ENCODE data around the gene CREB5.
"Not testable (repeated sequence)": the region's sequence is repeated elsewhere in the genome, so short reads cannot be mapped to it uniquely, and the experiment has no call there.

Gene CREB5

GRCh38 chr7:28536259-28536658 lies 123.9 kb downstream of the CREB5 start:
- H3K27ac ChIP-seq, result no peak overlapping the region
- DNase-seq (ENCODE audit: low read depth, low spot score), result no peak

- no peak for DNase-seq (ENCODE audit: low read depth, low spot score)
- H3K27ac ChIP-seq, result no peak overlapping the region
Observed at GRCh38 chr7:28539289-28539981, 127.1 kb downstream of the CREB5 start.

GRCh38 chr7:28542410-28542809 lies 130.1 kb downstream of the CREB5 start:
- no peak overlapping the region for H3K27ac ChIP-seq
- DNase-seq (ENCODE audit: low read depth, low spot score), result no peak

- H3K27ac ChIP-seq, result no peak overlapping the region
- no peak for DNase-seq (ENCODE audit: low read depth, low spot score)
Observed at GRCh38 chr7:28544453-28545117, 132.3 kb downstream of the CREB5 start.

- no peak overlapping the region for H3K27ac ChIP-seq
- no peak for DNase-seq (ENCODE audit: low read depth, low spot score)
Observed at GRCh38 chr7:28546067-28546466, 133.7 kb downstream of the CREB5 start.

- DNase-seq (ENCODE audit: low read depth, low spot score), result no peak
- no peak overlapping the region for H3K27ac ChIP-seq
Observed at GRCh38 chr7:28547115-28547514, 134.8 kb downstream of the CREB5 start.

GRCh38 chr7:28548416-28548815 lies 136.1 kb downstream of the CREB5 start:
- no peak overlapping the region for H3K27ac ChIP-seq
- DNase-seq (ENCODE audit: low read depth, low spot score), result no peak

- H3K27ac ChIP-seq, result no peak overlapping the region
- no peak for DNase-seq (ENCODE audit: low read depth, low spot score)
Observed at GRCh38 chr7:28549998-28550397, 137.7 kb downstream of the CREB5 start.

GRCh38 chr7:28550580-28551186 lies 138.4 kb downstream of the CREB5 start:
- DNase-seq (ENCODE audit: low read depth, low spot score), result no peak
- no peak overlapping the region for H3K27ac ChIP-seq

GRCh38 chr7:28551331-28551730 lies 139.0 kb downstream of the CREB5 start:
- DNase-seq (ENCODE audit: low read depth, low spot score), result no peak
- no peak overlapping the region for H3K27ac ChIP-seq

GRCh38 chr7:28551766-28552165 lies 139.4 kb downstream of the CREB5 start:
- not testable (repeated sequence) for H3K27ac ChIP-seq; DNase-seq (ENCODE audit: low read depth, low spot score)

- DNase-seq (ENCODE audit: low read depth, low spot score), result no peak
- no peak overlapping the region for H3K27ac ChIP-seq
Observed at GRCh38 chr7:28554802-28555471, 142.6 kb downstream of the CREB5 start.

- H3K27ac ChIP-seq, result no peak overlapping the region
Observed at GRCh38 chr7:28556025-28556424, 143.7 kb downstream of the CREB5 start.

GRCh38 chr7:28556671-28557070 lies 144.4 kb downstream of the CREB5 start:
- DNase-seq (ENCODE audit: low read depth, low spot score), result no peak
- H3K27ac ChIP-seq, result no peak overlapping the region

More at GRCh38 chr7:28556025-28556424, 143.7 kb downstream of the CREB5 start:
- no peak for DNase-seq (ENCODE audit: low read depth, low spot score)

- no peak for DNase-seq (ENCODE audit: low read depth, low spot score)
- H3K27ac ChIP-seq, result no peak overlapping the region
Observed at GRCh38 chr7:28558236-28558635, 145.9 kb downstream of the CREB5 start.

GRCh38 chr7:28560767-28561166 lies 148.4 kb downstream of the CREB5 start:
- no peak for DNase-seq (ENCODE audit: low read depth, low spot score)
- H3K27ac ChIP-seq, result no peak overlapping the region

- no peak overlapping the region for H3K27ac ChIP-seq
- DNase-seq (ENCODE audit: low read depth, low spot score), result no peak
Observed at GRCh38 chr7:28564033-28564432, 151.7 kb downstream of the CREB5 start.

GRCh38 chr7:28564755-28565374 lies 152.5 kb downstream of the CREB5 start:
- DNase-seq (ENCODE audit: low read depth, low spot score), result no peak
- no peak overlapping the region for H3K27ac ChIP-seq

- no peak for DNase-seq (ENCODE audit: low read depth, low spot score)
Observed at GRCh38 chr7:28565980-28566379, 153.7 kb downstream of the CREB5 start.

GRCh38 chr7:28570113-28570969 lies 158.0 kb downstream of the CREB5 start:
- no peak for DNase-seq (ENCODE audit: low read depth, low spot score)
- peak overlapping the region; percentile 40 for H3K27ac ChIP-seq

More at GRCh38 chr7:28565980-28566379, 153.7 kb downstream of the CREB5 start:
- no peak overlapping the region for H3K27ac ChIP-seq

Measured in epithelial cell of prostate (primary cell).